Stimulated activated CD8-positive, alpha-beta memory T cell treated with anti-CD3 and anti-CD28 coated beads, Interleukin-12 subunit alpha, Interleukin-12 subunit beta, amount 100 ng/mL, for 24 hours (primary cell): ENCODE measurements around the gene HSPB3.
"Not testable (repeated sequence)": the region's sequence is repeated elsewhere in the genome, so short reads cannot be mapped to it uniquely, and the experiment has no call there.

Source experiments
- DNase-seq: peaks from one replicate; pipeline ENCODE4 v3.0.0-alpha.2; 2020; ENCODE audit errors: extremely low read depth

HSPB3 gene

GRCh38 chr5:54455413-54456157, at the start of gene HSPB3:
Gene HSPB3, plus strand, starts transcription at chr5:54455699. Its CDS starts 91 bp downstream, at chr5:54455790.
- DNase-seq = no peak

GRCh38 chr5:54411176-54411575, 44.3 kb upstream of the HSPB3 start:
- no peak for DNase-seq

GRCh38 chr5:54412913-54413312, 42.6 kb upstream of the HSPB3 start:
- DNase-seq = no peak

GRCh38 chr5:54415147-54415546, 40.4 kb upstream of the HSPB3 start:
- DNase-seq = no peak

- no peak for DNase-seq
These were observed 39.5 kb upstream of the HSPB3 start for GRCh38 chr5:54415896-54416601.

GRCh38 chr5:54419573-54420423, 35.7 kb upstream of the HSPB3 start:
- DNase-seq = not testable (repeated sequence)

GRCh38 chr5:54420511-54420910, 35.0 kb upstream of the HSPB3 start:
- DNase-seq = not testable (repeated sequence)

GRCh38 chr5:54421976-54422375, 33.5 kb upstream of the HSPB3 start:
- no peak for DNase-seq

- DNase-seq = no peak
These were observed 30.2 kb upstream of the HSPB3 start for GRCh38 chr5:54425258-54425657.

GRCh38 chr5:54426209-54426608, 29.3 kb upstream of the HSPB3 start:
- no peak for DNase-seq

GRCh38 chr5:54434650-54435049, 20.8 kb upstream of the HSPB3 start:
- not testable (repeated sequence) for DNase-seq

- DNase-seq = no peak
These were observed 16.7 kb upstream of the HSPB3 start for GRCh38 chr5:54438620-54439389.

GRCh38 chr5:54440456-54440893, 15.0 kb upstream of the HSPB3 start:
- no peak for DNase-seq

GRCh38 chr5:54442271-54442670, 13.2 kb upstream of the HSPB3 start:
- DNase-seq = no peak

- DNase-seq = no peak
These were observed 12.2 kb upstream of the HSPB3 start for GRCh38 chr5:54443270-54443669.

GRCh38 chr5:54445691-54446378, 9.7 kb upstream of the HSPB3 start:
- DNase-seq = no peak

GRCh38 chr5:54446379-54446732, 9.1 kb upstream of the HSPB3 start:
- no peak for DNase-seq

GRCh38 chr5:54449923-54450322, 5.6 kb upstream of the HSPB3 start:
- DNase-seq = no peak

GRCh38 chr5:54450542-54450941, 5.0 kb upstream of the HSPB3 start:
- no peak for DNase-seq

- no peak for DNase-seq
These were observed 2.5 kb upstream of the HSPB3 start for GRCh38 chr5:54453046-54453445.

- DNase-seq = no peak
These were observed 897 bp upstream of the HSPB3 start for GRCh38 chr5:54454602-54455001.
